Stimulated activated CD4-positive, alpha-beta T cell treated with anti-CD3 and anti-CD28 coated beads, Interleukin-15, amount 100 ng/mL, for 1 hour (primary cell): ENCODE measurements around the gene KCNN1.
"Not testable (repeated sequence)": the region's sequence is repeated elsewhere in the genome, so short reads cannot be mapped to it uniquely, and the experiment has no call there.

Experiments
- DNase-seq, 2 donors: peaks; one replicate each; pipeline ENCODE4 v3.0.0-alpha.2; 2020; ENCODE audit warnings: low read depth in 1 of 2, low spot score in 1 of 2

Gene KCNN1

DNA sequence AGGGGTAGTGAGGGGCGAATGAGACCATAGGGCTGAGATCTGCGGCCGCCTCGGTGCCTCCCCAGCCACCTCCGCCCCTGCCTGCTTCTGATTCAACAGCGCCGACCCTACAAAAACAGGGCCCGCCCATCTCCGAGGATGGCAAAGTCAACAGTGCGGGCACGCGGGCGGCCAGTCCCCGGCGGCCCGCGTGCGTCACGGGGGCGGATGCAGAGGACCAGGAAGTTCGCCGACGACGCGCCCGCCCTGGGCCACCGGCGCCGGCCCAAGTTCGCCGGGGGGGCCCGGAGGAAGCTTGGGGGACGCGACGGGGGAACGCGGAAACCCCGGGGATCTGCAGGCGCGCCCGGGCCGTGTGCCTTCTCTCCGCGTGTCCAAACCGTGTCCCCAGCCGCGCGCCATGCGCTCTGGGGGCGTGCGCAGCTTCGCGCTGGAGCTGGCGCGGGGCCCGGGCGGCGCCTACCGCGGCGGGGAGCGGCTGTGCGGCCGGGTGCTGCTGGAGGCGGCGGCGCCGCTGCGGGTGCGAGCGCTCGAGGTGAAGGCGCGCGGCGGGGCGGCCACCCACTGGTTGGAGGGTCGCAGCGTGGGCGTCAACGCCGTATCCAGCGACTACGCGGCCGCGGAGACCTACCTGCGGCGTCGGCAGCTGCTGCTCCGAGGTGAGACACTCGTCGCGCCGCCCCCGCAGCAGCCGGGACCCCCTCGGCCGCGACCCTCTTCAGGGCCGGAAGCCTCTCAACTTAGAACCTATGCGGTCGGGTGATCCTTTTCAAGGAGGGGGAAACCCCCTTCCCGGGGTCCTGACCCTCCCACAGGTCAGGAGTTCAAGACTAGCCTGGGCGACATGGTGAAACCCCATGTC lies 34.2 kb downstream of the KCNN1 start:
- peak; percentile 79 to 85 for DNase-seq

DNA sequence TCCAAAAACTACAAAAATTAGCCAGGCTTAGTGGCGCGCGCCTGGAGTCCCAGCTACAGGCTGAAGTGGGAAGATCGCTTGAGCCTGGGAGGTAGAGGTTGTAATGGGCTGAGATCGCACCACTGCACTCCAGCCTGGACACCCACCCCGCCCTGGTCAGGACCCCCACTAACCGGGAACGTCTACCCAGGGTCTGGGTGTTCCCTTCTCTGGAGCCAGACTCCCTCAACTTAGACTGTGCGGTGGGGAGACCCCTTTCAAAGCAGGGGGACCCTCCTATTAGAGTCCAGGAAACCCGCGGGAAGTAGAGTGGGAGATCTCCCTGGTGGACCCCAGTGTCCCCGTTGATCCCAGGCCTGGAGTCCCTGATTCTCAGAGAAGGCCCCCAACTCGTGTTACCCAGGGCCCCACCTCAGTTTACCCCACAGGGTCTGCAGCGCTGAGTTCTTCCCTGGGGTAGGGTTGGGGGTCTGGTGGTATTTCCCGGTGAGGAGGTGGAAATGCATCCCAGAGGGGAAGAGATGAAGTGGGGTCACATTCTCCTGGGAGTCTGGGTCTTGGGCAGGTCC lies 35.0 kb downstream of the KCNN1 start:
- no peak for DNase-seq

DNA sequence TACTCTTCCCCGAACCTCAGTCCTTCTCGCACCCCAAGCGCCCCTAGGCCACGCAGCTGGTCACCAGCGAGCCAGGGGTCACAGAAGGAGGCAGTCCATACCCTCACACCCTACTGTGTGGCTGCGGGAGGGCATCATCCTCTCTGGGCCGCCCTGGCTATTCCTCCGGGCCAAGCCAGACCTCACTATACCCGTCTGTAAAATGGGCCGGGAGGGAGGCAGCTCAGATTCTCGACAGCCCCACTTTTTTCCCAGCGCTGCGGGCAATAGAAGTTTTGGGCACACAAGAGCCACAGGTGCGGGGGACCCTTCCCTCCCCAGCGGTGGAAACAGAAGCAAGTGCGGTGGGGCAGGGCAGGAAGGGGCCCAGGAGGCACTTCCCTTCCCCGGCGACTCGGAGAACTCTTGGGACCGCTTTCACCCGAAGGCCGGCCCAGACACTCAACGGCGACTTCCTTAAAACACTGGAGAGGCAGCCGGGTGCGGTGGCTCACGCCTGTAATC lies 35.5 kb downstream of the KCNN1 start:
- no peak for DNase-seq

DNA sequence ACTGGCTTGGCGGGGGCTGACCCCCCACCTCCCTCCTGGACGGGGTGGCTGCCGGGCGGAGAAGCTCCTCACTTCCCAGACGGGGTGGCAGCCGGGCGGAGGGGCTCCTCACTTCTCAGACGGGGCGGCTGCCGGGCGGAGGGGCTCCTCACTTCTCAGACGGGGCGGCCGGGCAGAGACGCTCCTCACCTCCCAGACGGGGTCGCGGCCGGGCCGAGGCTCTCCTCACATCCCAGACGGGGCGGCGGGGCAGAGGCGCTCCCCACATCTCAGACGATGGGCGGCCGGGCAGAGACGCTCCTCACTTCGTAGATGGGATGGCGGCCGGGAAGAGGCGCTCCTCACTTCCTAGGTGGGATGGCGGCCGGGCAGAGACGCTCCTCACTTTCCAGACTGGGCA lies 38.8 kb downstream of the KCNN1 start:
- not testable (repeated sequence) for DNase-seq

DNA sequence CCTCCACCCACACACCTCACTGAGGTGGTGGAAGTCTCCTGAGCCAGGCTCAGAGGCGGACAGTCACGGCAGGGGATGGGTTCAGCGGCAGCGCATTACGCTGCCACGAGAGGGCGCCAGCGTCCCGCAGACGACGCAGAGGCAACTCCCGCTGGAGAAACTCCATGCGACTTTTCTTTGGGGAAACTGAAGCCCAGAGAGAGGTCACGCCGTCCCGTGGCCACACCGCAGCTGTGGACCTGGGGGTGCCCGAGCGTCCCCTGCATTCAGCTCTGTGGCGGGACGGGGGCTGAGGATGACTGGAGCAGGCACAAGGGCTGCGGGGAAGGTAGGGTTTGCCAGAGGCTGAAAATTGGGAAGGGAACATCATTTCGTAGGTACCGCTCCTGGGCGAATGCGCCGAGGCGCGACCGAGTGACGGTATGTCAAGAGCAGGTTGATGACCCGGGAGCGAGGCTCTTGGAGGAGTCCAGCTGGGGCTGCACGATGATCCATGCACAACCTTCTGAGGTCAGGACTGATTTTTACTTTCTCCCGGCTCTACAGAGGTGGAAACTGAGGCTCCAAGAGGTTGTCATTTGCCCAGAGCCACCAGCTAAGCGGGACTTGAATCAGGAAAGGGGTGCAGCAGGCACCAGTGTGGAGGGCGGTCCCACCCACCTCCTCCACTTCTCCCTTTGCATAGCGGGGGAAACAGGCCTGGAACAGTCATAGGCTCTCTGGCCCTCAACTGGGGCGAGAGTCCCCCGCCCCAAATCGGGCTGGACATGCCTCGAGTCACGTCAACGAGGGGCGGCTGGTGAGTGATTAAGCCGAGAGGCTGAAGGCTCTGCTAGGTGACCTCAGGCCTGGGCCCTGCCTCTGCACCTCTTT lies 40.4 kb downstream of the KCNN1 start:
- DNase-seq, result peak; percentile 67 to 74

DNA sequence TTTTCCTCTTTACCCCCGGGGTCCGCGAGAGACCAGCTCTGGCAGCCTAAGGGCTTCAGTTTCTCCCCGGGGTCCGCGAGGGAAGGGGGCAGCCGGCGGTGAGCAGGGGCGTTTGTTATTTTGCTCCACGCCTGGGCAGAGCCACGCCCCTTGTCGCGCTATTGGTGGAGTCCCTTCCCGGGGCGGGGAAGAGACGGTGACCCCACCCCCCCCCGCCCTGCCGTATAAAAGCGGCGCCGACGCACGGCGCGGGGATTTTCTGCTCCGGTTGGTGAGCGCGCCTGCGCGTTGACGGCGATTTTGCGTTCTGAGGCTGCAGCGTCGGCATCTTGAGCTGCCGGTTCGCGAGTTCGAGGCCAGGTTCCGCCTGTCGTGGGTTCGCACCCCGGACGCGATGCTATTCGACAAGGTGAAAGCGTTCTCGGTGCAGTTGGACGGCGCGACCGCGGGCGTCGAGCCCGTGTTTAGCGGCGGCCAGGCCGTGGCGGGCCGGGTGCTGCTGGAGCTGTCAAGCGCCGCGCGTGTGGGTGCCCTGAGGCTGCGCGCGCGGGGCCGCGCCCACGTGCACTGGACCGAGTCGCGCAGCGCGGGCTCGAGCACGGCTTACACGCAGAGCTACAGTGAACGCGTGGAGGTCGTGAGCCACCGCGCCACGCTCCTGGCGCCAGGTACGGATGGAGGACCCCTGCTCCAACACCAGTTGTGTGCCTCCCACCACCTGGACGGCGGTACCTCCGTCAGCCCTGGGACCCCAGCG lies 41.2 kb downstream of the KCNN1 start, which contains the start of gene ARRDC2:
Gene ARRDC2, plus strand, starts transcription at position 254 of the 757 bp plus-strand sequence. Its CDS starts 141 bp downstream, at position 395.
- DNase-seq, result peak; percentile 78 to 83

DNA sequence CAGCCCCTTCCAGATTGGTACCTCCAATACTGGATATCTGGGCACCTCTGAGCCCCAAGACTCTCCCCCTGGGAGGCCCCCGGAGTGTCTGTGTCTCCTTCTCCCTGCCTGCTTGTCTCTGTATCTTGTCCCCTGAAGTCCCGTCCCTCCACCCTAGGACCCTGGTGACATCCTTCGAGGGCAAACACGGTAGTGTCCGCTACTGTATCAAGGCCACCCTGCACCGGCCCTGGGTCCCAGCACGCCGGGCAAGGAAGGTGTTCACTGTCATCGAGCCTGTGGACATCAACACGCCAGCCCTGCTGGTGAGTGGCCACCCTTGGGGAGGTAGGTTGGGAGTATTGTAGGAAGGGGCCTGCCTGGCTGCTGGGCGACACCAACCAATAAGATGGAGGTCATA lies 41.9 kb downstream of the KCNN1 start:
- DNase-seq, result no peak

DNA sequence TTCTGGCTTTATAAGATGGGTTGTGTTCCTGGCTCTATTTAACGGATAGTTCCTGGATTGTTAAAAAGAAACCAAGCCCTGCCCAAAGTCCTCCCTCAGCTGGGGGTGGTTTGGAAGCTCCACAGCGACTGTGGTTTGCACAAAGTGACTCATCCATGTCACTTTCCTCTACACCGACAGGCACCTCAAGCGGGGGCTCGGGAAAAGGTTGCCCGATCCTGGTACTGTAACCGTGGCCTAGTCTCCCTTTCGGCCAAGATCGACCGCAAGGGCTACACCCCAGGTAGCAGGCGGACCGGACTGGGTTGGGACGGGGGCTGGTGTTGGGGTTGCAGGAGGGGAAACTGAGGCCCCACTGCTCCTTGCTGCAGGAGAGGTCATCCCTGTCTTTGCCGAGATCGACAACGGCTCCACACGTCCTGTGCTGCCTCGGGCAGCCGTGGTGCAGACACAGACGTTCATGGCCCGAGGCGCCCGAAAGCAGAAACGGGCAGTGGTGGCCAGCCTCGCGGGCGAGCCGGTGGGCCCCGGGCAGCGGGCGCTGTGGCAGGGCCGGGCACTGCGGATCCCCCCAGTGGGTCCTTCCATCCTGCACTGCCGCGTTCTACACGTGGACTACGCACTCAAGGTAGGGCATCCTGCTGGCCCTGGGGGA lies 42.6 kb downstream of the KCNN1 start:
- DNase-seq, result no peak

DNA sequence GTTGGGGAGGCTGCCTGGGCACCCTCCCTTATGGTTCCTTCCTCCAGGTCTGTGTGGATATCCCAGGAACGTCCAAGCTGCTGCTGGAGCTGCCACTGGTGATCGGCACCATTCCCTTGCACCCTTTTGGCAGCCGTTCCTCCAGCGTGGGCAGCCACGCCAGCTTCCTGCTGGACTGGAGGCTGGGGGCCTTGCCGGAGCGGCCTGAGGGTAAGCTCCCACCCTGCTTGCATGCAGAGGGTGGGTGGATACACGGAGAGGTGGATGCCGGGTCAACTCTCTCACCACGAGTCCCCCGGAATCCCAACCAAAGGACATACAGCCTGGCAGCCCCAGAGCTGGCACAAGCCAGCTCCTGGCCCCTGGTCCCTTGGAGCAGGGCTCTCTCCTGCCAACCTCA lies 43.2 kb downstream of the KCNN1 start:
- DNase-seq, result no peak

DNA sequence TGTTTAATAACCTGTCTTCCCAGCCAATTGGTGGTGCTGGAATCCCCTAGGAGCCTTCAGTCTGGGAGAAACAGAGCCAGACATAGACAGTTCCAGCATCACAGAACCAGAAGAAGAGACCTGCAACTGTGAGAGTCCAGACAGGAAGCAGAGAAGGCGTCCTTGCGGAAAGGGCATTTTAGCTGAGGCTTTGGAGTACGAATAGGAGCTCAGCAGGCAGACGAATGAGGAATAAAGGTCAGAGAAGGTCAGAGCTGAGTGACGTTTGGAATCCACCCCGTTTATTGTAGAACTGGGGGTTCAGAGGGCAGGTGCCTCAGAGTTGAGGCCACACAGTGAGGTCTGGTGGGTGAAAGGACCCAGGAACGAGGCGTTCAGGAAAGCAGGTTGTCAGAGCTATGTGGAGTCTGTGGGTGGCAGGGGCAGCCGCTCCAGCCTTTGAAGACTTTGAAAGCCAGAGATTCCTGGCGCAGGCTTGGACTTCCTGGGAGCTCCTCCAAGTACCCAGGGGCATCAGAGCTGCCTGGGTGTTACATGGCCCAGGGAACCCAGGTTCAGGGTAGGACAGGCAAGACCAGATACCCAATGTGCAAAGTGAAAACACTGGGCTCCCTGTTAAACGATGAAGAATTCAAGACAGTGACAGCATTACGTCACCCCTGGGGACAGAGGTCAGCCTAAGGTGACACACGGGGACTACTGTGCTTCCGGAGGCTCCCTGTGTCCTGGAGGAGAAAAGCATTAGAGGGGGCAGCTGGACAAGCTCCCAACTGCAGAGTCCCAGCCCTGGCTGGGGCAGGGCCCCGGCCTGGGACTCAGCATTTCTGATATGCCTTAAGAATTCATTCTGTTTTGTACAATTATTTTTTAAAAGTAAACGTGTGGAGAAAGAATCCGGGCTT lies 46.6 kb downstream of the KCNN1 start:
- no peak for DNase-seq

DNA sequence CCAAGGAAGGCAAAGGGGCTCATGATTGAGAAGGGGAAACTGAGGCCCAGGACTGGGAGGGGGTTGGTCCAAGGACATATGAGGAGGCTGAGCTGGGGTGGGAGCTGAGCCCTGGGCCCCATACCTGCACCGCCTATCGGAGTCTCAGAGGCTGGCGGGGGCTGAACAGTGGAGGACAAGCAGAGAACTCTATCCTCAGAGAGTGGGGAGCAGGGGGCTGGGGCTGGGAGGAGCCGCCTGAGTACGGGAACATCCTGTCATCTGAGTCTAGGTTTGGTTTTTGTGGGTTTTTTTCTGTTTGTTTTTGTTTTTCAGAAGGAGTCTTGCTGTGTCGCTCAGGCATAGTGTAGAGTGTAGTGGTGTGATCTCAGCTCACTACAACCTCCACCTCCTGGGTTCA lies 47.3 kb downstream of the KCNN1 start:
- DNase-seq, result no peak

DNA sequence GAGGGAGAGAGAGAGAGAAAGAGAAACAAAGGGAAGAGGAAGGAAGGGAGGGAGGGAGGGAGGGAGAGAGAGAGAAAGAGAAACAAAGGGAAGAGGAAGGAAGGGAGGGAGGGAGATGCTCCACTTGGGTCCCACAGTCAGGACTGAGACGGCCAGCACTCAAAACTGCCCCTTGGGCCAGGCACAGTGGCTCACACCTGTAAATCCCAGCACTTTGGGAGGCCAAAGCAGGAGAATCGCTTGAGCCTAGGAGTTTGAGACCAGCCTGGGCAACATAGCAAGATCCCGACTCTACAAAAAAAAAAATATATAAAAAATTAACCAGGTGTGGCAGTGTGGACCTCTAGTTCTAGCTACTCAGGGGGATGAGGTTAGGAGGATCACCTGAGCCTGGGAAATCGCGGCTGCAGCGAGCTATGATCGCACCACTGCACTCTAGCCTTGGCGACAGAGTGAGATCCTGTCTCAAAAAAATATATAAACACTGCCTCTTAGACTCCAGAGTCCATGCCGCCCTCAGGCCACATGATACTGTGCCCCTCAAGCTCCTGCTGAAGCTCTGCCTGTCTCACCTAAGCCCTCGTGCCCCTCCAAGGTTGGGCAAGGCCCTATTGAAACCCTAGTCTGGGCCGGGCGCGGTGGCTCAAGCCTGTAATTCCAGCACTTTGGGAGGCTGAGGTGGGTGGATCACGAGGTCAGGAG lies 49.5 kb downstream of the KCNN1 start:
- DNase-seq, result no peak

DNA sequence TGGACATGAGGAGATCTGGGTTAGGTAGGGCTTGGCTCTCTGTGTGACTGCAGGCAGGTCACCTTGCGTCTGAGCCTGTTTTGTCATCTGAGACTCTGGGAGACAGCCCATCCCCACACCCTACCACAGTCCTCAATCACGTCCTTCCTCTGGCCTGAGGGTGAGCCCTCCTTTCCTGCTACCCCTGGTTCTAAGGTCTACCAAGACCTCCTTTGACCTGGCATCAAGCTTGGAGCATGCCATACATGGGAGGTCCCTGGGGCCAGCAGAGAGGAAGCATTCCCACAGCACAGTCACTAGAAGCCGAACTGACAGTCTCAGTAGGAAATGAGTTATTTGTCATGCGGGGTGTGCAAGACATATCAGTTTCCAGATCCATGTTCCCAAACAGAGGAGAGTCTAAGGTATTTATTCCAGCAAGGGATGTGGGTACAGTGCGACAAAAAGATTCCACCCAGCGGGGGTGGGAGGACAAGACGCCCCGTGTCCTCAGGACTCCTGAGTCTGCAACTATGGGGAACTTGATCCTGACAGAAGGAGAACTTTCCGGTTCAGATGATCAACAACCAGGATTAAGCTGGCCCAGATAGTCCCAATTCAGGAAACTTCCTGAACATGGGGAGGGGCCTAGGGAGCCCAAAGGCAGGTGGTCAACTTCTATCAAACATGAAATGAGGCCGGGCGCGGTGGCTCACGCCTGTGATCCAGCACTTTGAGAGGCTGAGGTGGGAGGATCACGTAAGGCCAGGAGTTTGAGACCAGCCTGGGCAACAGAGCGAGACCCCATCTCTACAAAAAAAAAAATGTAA lies 50.6 kb downstream of the KCNN1 start:
- DNase-seq, result no peak

DNA sequence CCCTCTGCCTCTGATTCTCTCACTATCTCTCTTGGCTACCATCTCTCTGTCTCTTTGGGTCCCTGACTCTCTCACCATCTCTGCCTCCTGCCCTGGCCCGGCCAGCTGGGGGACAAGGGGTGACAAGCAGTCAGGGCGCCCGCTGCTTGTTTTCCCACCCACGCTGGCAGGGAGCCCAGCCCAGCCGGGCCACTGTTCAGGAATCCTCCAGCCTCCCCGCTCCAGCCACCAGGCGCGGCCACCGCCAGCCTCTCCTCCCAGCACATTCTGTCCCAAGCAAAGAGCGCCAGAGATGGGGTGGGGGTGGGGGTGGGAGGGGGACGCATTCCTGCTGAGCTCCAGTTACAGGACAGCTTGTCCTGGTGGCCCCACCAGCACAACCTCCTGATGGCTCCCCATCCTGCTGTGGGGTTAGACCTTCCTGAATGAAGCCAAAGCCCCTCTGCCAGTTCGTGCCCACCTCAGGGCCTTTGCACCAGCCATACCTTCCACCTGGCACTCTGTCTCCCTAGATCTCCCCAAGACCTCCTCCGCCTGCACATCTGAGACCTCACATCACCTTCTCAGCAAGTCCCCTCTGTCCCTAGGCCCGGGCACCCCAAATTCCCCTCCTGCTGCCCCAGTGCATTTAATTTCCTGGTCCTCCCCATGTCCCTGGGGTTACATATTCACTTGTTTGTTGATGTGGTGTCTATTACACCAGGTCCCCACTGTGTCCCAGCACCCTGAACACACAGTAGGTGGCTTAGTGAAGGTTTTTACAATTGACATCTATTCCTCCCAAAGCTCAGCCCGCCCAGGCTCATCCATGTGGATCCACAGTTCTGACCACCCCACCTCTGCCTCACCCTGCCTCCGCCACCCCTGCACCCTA lies 53.5 kb downstream of the KCNN1 start:
- DNase-seq, result no peak

DNA sequence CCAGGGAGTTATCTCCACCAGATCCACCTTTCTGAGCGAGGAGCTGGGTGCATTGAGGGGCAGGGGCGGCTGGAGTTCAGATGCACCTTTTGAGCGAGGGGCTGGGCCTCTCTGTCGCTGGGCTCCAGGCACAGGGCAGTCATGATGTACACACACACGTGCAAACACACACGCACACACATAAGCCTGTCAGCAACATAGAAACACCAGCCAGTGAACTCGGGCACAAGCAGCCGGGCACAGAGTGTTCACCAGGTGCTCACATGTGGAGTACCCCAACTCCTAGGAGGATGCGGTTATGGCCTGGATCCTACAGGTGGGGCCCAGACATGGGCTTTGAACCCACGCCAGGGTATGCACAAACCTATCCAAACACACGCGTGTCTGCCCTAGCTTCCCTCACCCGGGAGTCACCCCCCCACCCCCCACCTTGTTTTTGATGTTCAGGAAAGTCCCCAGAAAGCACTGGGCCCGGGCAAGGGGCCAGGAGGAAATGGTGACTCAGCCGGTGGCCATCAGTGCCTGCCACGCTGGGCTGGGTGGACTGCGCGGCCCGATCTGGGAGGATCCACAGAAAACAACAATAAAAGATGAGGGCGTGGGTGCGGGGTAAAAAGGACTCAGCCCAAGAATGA lies 54.3 kb downstream of the KCNN1 start:
- peak; percentile 52 to 61 for DNase-seq

DNA sequence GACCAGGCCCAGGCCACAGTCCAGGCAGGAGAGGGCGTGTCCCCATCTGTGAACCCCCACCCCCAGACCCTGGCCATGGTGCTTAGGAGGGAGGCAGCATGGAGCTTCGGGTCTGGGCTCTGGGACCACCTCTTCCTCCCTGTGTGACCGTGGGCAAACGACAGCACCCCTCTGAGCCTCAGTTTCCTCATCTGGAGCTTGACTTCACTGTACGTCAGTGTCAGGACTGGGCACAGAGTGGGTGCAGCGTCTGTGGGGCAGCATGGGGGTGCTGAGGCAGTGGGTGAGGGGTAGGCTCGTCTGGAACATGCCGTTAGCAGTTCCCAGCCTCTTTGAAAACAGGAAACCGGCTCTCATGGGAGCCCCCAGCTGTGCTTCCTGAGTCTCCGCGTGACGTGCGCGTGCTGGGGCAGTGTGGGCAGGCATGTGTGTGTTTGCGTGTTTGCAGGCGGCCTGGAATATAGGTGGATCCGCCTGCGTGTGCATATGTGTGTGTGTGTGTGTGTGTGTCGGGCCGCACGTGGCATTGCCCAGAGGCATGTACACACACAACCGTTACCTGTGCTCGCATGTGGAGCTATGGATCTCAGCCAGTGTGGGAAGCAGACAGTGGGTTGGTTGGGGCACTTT lies 56.8 kb downstream of the KCNN1 start:
- peak in 1 of 2 donors; percentile 38 for DNase-seq
